SK-N-SH treated with all-trans-retinoic acid at 6 μM for 48 hours (cell line): ENCODE results near the gene ZBTB16.

ENCODE experiments used
- ARNTL ChIP-seq: fragments of 450-650 bp; formaldehyde crosslinking; IDR thresholded peaks from 2 replicates; pipeline ENCODE4 v1.5.0; 2020; ENCODE audit warnings: low read depth, mild to moderate bottlenecking, moderate library complexity, borderline replicate concordance
- ZNF70 ChIP-seq: fragments of 450-650 bp; formaldehyde crosslinking; IDR thresholded peaks from 2 replicates; pipeline ENCODE4 v1.5.0; 2020; ENCODE audit warnings: mild to moderate bottlenecking, moderate library complexity
- TF ChIP-seq, protein P1 (sequence below): fragments of 250-450 bp; sonication (Bioruptor Pico); IDR thresholded peaks from 2 replicates; pipeline ENCODE4 v1.5.1; 2020; ENCODE audit warnings: low read depth, mild to moderate bottlenecking, moderate library complexity
- TF ChIP-seq, protein P2 (sequence below): fragments of 250-450 bp; sonication (Bioruptor Pico); IDR thresholded peaks from 2 replicates; pipeline ENCODE4 v1.8.0; 2020; ENCODE audit warnings: mild to moderate bottlenecking, moderate library complexity, borderline replicate concordance

DNA sequence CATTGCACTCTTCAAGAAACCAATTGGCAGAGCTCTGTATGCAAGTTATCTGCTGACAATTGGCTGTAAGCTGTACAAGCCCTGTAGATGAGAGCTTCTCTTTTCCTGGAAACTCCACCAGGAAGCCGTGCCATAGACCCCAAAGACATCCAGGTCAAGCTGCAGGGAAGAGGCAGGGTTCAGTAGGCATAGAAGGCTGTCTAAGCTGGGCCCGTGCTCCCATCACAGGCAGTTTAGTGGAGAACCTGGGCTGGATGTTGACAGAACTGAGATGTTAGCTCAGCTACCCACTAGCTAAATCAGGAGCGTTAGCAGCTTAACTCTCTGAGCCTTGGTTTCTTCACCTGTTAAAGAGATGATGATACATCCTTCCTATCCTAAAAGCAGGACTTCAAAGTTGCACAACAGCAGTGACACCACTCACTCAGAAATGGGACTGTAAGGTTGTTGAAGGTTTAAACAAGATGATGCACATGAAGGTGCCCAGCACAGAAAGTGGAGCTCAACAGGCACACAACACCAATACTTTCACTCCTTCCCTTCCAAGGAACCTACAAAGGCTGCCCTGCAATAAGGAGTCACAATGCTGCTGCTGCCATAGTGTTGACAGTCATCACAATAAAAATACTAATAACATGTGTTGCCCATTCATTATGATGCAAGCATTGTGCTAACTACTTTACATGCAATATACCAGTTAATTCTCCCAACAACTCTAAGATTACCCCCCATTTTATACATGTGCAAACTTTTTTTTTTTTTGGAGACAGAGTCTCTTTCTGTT lies 115.4 kb downstream of the ZBTB16 start:
- TF ChIP-seq ZNF70 (no peak), ARNTL (no peak)
- TF ChIP-seq, protein P1, sequence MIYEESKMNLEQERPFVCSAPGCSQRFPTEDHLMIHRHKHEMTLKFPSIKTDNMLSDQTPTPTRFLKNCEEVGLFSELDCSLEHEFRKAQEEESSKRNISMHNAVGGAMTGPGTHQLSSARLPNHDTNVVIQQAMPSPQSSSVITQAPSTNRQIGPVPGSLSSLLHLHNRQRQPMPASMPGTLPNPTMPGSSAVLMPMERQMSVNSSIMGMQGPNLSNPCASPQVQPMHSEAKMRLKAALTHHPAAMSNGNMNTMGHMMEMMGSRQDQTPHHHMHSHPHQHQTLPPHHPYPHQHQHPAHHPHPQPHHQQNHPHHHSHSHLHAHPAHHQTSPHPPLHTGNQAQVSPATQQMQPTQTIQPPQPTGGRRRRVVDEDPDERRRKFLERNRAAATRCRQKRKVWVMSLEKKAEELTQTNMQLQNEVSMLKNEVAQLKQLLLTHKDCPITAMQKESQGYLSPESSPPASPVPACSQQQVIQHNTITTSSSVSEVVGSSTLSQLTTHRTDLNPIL (CRISPR knock-in tag) = no peak
- TF ChIP-seq, protein P2, sequence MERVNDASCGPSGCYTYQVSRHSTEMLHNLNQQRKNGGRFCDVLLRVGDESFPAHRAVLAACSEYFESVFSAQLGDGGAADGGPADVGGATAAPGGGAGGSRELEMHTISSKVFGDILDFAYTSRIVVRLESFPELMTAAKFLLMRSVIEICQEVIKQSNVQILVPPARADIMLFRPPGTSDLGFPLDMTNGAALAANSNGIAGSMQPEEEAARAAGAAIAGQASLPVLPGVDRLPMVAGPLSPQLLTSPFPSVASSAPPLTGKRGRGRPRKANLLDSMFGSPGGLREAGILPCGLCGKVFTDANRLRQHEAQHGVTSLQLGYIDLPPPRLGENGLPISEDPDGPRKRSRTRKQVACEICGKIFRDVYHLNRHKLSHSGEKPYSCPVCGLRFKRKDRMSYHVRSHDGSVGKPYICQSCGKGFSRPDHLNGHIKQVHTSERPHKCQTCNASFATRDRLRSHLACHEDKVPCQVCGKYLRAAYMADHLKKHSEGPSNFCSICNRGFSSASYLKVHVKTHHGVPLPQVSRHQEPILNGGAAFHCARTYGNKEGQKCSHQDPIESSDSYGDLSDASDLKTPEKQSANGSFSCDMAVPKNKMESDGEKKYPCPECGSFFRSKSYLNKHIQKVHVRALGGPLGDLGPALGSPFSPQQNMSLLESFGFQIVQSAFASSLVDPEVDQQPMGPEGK (CRISPR knock-in tag) = no peak
